HEK293T (cell line): ENCODE data around the gene ZMIZ2.

Experiments used
- CTCF ChIA-PET: fragments of 350-600 bp; formaldehyde crosslinking; extraction: SDS; loops from one replicate; lab custom pipeline; 2021; ENCODE audit warnings: antibody characterized with exemption, inconsistent platforms; lab: Yijun Ruan, JAX
- POLR2A ChIA-PET: fragments of 350-600 bp; formaldehyde crosslinking; extraction: SDS; loops from one replicate; lab custom pipeline; 2020; ENCODE audit warnings: antibody characterized with exemption, inconsistent platforms; lab: Yijun Ruan, JAX
- DNase-seq: peaks from one replicate; pipeline ENCODE4 v3.0.0; 2012; ENCODE audit warnings: mixed read lengths; ENCODE audit errors: extremely low spot score
- ARNT ChIP-seq: fragments of 450-650 bp; IDR thresholded peaks from 2 replicates; pipeline ENCODE4 v1.6.1; 2017; ENCODE audit warnings: mild to moderate bottlenecking
- BHLHE40 ChIP-seq: fragments of 450-650 bp; IDR thresholded peaks from 2 replicates; pipeline ENCODE4 v1.6.1; 2016; ENCODE audit warnings: mild to moderate bottlenecking, moderate library complexity, borderline replicate concordance
- CTBP1 ChIP-seq: fragments of 450-650 bp; IDR thresholded peaks from 2 replicates; pipeline ENCODE4 v1.6.1; 2016; ENCODE audit warnings: borderline replicate concordance
- ELF4 ChIP-seq: fragments of 450-650 bp; IDR thresholded peaks from 2 replicates; pipeline ENCODE4 v1.6.1; 2017; ENCODE audit warnings: antibody characterized with exemption
- FOXA1 ChIP-seq: fragments of 450-650 bp; IDR thresholded peaks from 2 replicates; pipeline ENCODE4 v1.6.1; 2016; ENCODE audit warnings: mild to moderate bottlenecking
- FOXK2 ChIP-seq: fragments of 450-650 bp; IDR thresholded peaks from 2 replicates; pipeline ENCODE4 v1.6.1; 2016; ENCODE audit warnings: mild to moderate bottlenecking
- FOXM1 ChIP-seq: fragments of 450-650 bp; IDR thresholded peaks from 2 replicates; pipeline ENCODE4 v1.6.1; 2017; ENCODE audit warnings: mild to moderate bottlenecking, borderline replicate concordance
- HDGF ChIP-seq: fragments of 450-650 bp; IDR thresholded peaks from 2 replicates; pipeline ENCODE4 v1.6.1; 2017; ENCODE audit warnings: antibody characterized with exemption, borderline replicate concordance
- L3MBTL2 ChIP-seq: fragments of 450-650 bp; conservative IDR thresholded peaks from 2 replicates; pipeline ENCODE4 v1.6.1; 2016; ENCODE audit warnings: mild to moderate bottlenecking
- LEF1 ChIP-seq: fragments of 450-650 bp; IDR thresholded peaks from 2 replicates; pipeline ENCODE4 v1.6.1; 2017; ENCODE audit warnings: mild to moderate bottlenecking, borderline replicate concordance
- NFRKB ChIP-seq: fragments of 450-650 bp; IDR thresholded peaks from 2 replicates; pipeline ENCODE4 v1.6.1; 2016; ENCODE audit warnings: mild to moderate bottlenecking, moderate library complexity
- SP1 ChIP-seq: fragments of 450-650 bp; IDR thresholded peaks from 2 replicates; pipeline ENCODE4 v1.6.1; 2017
- SUZ12 ChIP-seq: fragments of 450-650 bp; IDR thresholded peaks from 2 replicates; pipeline ENCODE4 v1.6.1; 2016; ENCODE audit warnings: mild to moderate bottlenecking
- TARDBP ChIP-seq: fragments of 450-650 bp; IDR thresholded peaks from 2 replicates; pipeline ENCODE4 v1.6.1; 2016
- ZNF384 ChIP-seq: fragments of 450-650 bp; IDR thresholded peaks from 2 replicates; pipeline ENCODE4 v1.6.1; 2016
- TF ChIP-seq, protein P1 (sequence below): fragments of 450-650 bp; IDR thresholded peaks from 2 replicates; pipeline ENCODE4 v1.6.1; 2016

The ZMIZ2 gene

DNA sequence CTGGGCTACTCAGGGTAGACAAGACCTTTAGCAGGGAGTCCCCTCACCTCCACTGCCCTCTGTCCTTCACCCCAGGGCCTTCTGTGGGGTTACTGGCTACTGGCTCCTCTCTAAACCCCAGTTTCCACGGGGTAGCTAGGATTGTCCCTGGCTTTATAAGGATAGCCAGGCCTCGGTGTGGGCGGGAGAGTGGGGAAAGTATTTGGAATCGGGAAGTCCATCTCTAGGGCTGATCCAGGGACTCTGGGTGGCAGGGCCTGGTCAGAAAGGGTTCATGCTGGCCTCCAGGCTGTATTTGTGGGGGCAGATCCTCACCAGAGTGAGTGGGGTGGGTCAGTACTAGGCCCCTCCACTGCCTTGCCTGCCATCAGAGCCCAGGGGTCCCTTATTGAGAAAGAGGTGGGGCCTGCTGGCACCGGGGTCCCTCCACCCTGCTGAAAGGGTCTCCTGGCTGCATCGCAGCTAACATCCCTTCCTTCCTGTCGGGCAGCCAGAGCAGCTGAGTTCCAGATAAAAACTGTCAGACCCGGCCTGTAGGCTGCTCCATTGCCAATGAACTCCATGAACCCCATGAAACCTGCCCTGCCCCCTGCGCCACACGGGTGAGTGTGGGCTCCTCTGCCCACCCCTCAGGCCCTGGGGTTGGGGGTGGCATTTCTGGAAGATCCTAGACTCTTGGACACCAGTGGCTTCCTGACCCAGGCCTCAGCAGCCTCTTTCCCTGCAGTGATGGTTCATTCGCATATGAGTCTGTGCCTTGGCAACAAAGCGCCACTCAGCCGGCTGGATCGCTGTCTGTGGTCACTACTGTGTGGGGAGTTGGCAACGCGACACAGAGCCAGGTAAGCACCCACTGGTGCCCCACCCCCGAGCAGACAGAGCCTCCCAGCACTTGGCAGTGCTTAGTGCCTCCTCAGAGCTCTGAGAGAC, 7.3 kb downstream of the ZMIZ2 start:
- TF ChIP-seq SP1, result no peak
- no peak for TF ChIP-seq TARDBP
- no peak for TF ChIP-seq ZNF384
- POLR2A ChIA-PET, result no interaction called here
- CTCF ChIA-PET, result no interaction called here
- no peak for DNase-seq

DNA sequence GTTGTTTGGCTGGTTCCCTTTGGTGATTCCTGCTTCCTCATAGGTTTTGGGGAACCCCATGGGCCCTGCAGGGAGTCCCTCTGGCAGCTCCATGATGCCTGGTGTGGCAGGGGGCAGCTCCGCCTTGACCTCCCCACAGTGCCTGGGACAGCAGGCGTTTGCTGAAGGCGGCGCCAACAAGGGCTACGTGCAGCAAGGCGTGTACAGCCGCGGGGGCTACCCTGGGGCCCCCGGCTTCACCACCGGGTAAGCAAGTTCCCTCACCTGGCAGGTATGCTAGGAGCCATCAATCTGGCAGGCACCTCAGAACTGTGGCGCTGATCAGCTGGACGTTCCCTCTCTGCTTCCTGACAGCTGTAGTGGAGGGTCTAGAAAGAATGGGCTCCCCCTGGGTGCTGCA, 8.3 kb downstream of the ZMIZ2 start:
- ChIA-PET POLR2A (no interaction called here), CTCF (no interaction called here)
- TF ChIP-seq, protein P1, sequence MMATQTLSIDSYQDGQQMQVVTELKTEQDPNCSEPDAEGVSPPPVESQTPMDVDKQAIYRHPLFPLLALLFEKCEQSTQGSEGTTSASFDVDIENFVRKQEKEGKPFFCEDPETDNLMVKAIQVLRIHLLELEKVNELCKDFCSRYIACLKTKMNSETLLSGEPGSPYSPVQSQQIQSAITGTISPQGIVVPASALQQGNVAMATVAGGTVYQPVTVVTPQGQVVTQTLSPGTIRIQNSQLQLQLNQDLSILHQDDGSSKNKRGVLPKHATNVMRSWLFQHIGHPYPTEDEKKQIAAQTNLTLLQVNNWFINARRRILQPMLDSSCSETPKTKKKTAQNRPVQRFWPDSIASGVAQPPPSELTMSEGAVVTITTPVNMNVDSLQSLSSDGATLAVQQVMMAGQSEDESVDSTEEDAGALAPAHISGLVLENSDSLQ, result no peak
- TF ChIP-seq NFRKB (no peak), SUZ12 (no peak), BHLHE40 (no peak), L3MBTL2 (no peak), FOXM1 (no peak), ELF4 (no peak), HDGF (no peak), FOXA1 (no peak), SP1 (no peak), CTBP1 (no peak), LEF1 (no peak)
- no peak for DNase-seq

DNA sequence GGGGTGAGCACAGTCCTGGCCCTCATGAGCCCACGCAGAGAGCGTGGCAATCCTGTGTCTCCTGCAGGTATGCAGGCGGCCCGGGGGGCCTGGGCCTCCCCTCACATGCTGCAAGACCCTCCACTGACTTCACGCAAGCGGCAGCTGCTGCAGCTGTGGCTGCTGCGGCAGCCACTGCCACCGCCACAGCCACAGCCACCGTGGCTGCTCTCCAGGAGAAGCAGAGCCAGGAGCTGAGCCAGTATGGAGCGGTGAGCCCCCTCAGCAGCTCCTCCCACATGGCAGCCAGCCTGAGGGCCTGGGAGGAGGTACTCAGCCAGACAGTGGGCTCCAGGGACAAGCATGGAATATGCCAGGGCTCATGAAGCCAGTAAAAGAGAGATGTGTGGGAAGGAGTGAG, 8.7 kb downstream of the ZMIZ2 start:
- ChIA-PET POLR2A (no interaction called here), CTCF (no interaction called here)
- DNase-seq, result no peak
- TF ChIP-seq L3MBTL2 (no peak), FOXA1 (no peak), CTBP1 (no peak), LEF1 (no peak), HDGF (no peak), TARDBP (no peak), SP1 (no peak), ZNF384 (no peak), BHLHE40 (no peak), SUZ12 (no peak), FOXK2 (no peak), ELF4 (no peak), FOXM1 (no peak)
- TF ChIP-seq, protein P1, result no peak

DNA sequence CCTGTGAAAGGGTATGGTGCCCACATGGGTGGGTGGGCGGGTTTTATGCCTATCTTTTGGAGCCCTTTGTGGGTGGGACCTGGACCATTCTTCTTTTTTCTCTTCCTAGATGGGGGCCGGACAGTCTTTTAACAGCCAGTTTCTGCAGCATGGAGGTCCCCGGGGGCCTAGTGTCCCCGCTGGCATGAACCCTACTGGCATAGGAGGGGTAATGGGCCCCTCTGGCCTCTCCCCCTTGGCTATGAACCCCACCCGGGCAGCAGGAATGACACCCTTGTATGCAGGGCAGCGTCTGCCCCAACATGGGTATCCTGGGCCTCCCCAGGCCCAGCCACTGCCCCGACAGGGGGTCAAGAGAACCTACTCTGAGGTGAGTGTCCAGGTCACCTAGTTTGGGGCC, 9.1 kb downstream of the ZMIZ2 start:
- no peak for DNase-seq
- ChIA-PET POLR2A (no interaction called here), CTCF (no interaction called here)
- TF ChIP-seq SUZ12 (no peak), TARDBP (no peak), ZNF384 (no peak), CTBP1 (no peak), LEF1 (no peak), NFRKB (no peak), L3MBTL2 (no peak), FOXM1 (no peak), FOXK2 (no peak)

DNA sequence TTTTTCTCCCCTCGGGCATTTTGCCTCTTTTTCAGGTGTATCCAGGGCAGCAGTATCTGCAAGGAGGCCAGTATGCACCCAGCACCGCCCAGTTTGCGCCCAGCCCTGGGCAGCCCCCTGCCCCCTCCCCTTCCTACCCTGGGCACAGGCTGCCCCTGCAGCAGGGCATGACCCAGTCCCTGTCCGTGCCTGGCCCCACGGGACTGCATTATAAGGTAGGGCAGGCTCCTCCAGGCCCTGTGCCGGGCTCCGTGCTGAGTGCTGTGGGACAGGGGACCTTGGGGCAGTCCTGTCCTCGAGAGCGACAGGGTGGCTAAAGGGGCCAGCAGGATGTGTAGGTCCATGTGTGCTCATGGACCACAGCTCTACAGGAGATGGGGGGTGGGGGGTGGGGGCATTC, 10.6 kb downstream of the ZMIZ2 start:
- ChIA-PET CTCF (interaction anchor here (0.6 kb wide), 1 partner anchor 13 kb away, joined by 3 read pairs; no protein-coding TSS in a partner anchor), POLR2A (interaction anchor here (0.6 kb wide), 1 partner anchor 848 kb away, joined by 3 read pairs; no protein-coding TSS in a partner anchor)
- TF ChIP-seq HDGF (no peak), SUZ12 (no peak), TARDBP (no peak), NFRKB (no peak), SP1 (no peak), CTBP1 (no peak), ZNF384 (no peak), FOXK2 (no peak), FOXM1 (no peak), FOXA1 (no peak), ARNT (no peak), L3MBTL2 (no peak), LEF1 (no peak), BHLHE40 (no peak), ELF4 (no peak)
- TF ChIP-seq, protein P1, result no peak
- DNase-seq, result no peak

DNA sequence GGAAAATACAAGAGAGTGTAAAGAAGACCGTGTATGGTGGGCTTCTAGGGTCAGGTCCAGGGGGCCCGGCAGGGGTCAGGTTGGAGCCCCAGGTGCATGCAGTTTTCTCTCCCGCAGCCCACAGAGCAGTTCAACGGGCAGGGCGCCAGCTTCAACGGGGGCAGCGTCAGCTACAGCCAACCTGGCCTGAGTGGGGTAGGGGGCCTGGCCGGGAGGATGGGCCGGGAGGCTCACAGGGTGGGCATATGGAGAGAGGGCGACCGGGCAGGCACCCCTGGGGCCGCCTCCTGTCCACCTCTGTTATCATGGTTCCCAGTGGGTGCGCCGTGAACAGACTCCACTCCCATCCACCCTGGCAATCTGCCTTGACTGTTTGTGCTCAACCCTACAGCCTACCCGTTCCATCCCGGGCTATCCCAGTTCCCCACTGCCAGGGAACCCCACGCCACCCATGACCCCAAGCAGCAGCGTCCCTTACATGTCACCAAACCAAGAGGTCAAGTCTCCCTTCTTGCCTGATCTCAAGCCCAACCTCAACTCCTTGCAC, 11.5 kb downstream of the ZMIZ2 start:
- no peak for DNase-seq
- POLR2A ChIA-PET, result no interaction called here
- TF ChIP-seq FOXK2 (no peak), FOXM1 (no peak), SUZ12 (no peak), ELF4 (no peak), L3MBTL2 (no peak), BHLHE40 (no peak), FOXA1 (no peak), LEF1 (no peak), NFRKB (no peak), SP1 (no peak), ZNF384 (no peak), TARDBP (no peak), HDGF (no peak), CTBP1 (no peak), ARNT (no peak)
- TF ChIP-seq, protein P1, result no peak
- CTCF ChIA-PET, result no interaction called here
